ENCODE data around the gene A2ML1.
"Not testable (repeated sequence)": the region's sequence is repeated elsewhere in the genome, so short reads cannot be mapped to it uniquely, and the experiment has no call there.

The A2ML1 gene

GRCh38 chr12:8909752-8910151, 87.3 kb downstream of the A2ML1 start:
- H3K4me2 ChIP-seq, result no peak overlapping the region
- H3K27me3 ChIP-seq, result no peaks in the 10 kb centered on the region
- H3K36me3 ChIP-seq, result no peaks in the 10 kb centered on the region
- H4K20me1 ChIP-seq, result no peaks in the 10 kb centered on the region
- no peak overlapping the region for H3K9ac ChIP-seq
- H3K4me3 ChIP-seq, result no peak overlapping the region
- H3K9me3 ChIP-seq (replicated peaks in 1 of 11), result no peaks in the 10 kb centered on the region
- H3K4me1 ChIP-seq, result peaks cover 17 to 62% (median 21%) of the 10 kb centered on the region in 10 experiments
- TF ChIP-seq Cebpa-rat (IDR thresholded peaks at IDR 0.05), result no peak
- no peak overlapping the region for H3K27ac ChIP-seq

- H3K9me3 ChIP-seq (replicated peaks in 1 of 11), result no peaks in the 10 kb centered on the region
- no peak overlapping the region for H3K9ac ChIP-seq
- H3K4me1 ChIP-seq, result peaks cover 28 to 59% (median 34%) of the 10 kb centered on the region in 10 experiments
- H3K27ac ChIP-seq, result no peak overlapping the region
- H3K4me3 ChIP-seq, result no peak overlapping the region
- H3K4me2 ChIP-seq, result peak overlapping the region in 2 of 11 experiments; percentile 34 to 36; a peak in 2 of 22 replicates
- peaks cover 0 to 4% (median 0%) of the 10 kb centered on the region in 11 experiments; a peak in 3 of 22 replicates for H4K20me1 ChIP-seq
- no peaks in the 10 kb centered on the region for H3K36me3 ChIP-seq
- no peak for TF ChIP-seq Cebpa-rat (IDR thresholded peaks at IDR 0.05)
- no peaks in the 10 kb centered on the region for H3K27me3 ChIP-seq
These were observed 89.3 kb downstream of the A2ML1 start for GRCh38 chr12:8911606-8912268.

GRCh38 chr12:8912914-8913313, 90.5 kb downstream of the A2ML1 start:
- H3K27ac ChIP-seq, result no peak overlapping the region
- no peaks in the 10 kb centered on the region for H3K27me3 ChIP-seq
- peak overlapping the region; percentile 68 to 91 (median 80); a peak in 19 of 22 replicates for H3K4me2 ChIP-seq
- H3K9ac ChIP-seq, result peak overlapping the region in 2 of 11 experiments; percentile 65 to 81; a peak in 2 of 22 replicates
- H3K4me1 ChIP-seq, result peaks cover 28 to 59% (median 33%) of the 10 kb centered on the region in 10 experiments
- no peak for TF ChIP-seq Cebpa-rat (IDR thresholded peaks at IDR 0.05)
- H3K4me3 ChIP-seq, result no peak overlapping the region
- no peaks in the 10 kb centered on the region for H3K9me3 ChIP-seq (replicated peaks in 1 of 11)
- peaks cover 0 to 4% (median 0%) of the 10 kb centered on the region in 11 experiments; a peak in 3 of 22 replicates for H4K20me1 ChIP-seq
- peaks cover 0 to 9% (median 4%) of the 10 kb centered on the region in 11 experiments; a peak in 6 of 22 replicates for H3K36me3 ChIP-seq

GRCh38 chr12:8913702-8914032, 91.2 kb downstream of the A2ML1 start:
- Histone ChIP-seq H3K27me3 (no peaks in the 10 kb centered on the region), H3K36me3 (peaks cover 4 to 16% (median 8%) of the 10 kb centered on the region in 11 experiments; a peak in 19 of 22 replicates), H3K4me3 (peak overlapping the region; percentile 68 to 85 (median 78)), H3K9me3 (replicated peaks in 1 of 11) (no peaks in the 10 kb centered on the region), H4K20me1 (peaks cover 0 to 4% (median 0%) of the 10 kb centered on the region in 11 experiments; a peak in 3 of 22 replicates), H3K4me1 (peaks cover 28 to 59% (median 33%) of the 10 kb centered on the region in 10 experiments), H3K27ac (peak overlapping the region; percentile 59 to 76 (median 70); a peak in 21 of 22 replicates), H3K4me2 (peak overlapping the region; percentile 68 to 91 (median 80)), H3K9ac (peak overlapping the region; percentile 65 to 84 (median 80))
- no peak for TF ChIP-seq Cebpa-rat (IDR thresholded peaks at IDR 0.05)

- peak within 1 kb of the TSS; percentile 68 to 85 (median 78) for H3K4me3 ChIP-seq
- peak within 1 kb of the TSS; percentile 66 to 84 (median 80) for H3K9ac ChIP-seq
These were observed 91.8 kb downstream of the A2ML1 start, which contains the start of gene PHC1 for GRCh38 chr12:8914033-8914715. TSS of gene PHC1 (plus strand) at chr12:8914509. CDS start at chr12:8917678, 3,169 bp downstream.

GRCh38 chr12:8914716-8915526, 92.5 kb downstream of the A2ML1 start:
- no peaks in the 10 kb centered on the region for H3K27me3 ChIP-seq
- H4K20me1 ChIP-seq, result peaks cover 0 to 4% (median 0%) of the 10 kb centered on the region in 11 experiments; a peak in 3 of 22 replicates
- peaks cover 28 to 59% (median 33%) of the 10 kb centered on the region in 10 experiments for H3K4me1 ChIP-seq
- peak overlapping the region; percentile 85 to 98 (median 93) for H3K4me2 ChIP-seq
- H3K27ac ChIP-seq, result peak overlapping the region; percentile 40 to 76 (median 67); a peak in 21 of 22 replicates
- peak overlapping the region; percentile 66 to 84 (median 80) for H3K9ac ChIP-seq
- peaks cover 17 to 29% (median 20%) of the 10 kb centered on the region in 11 experiments for H3K36me3 ChIP-seq
- TF ChIP-seq Cebpa-rat (IDR thresholded peaks at IDR 0.05), result no peak
- H3K9me3 ChIP-seq (replicated peaks in 1 of 11), result no peaks in the 10 kb centered on the region
- H3K4me3 ChIP-seq, result peak overlapping the region; percentile 68 to 85 (median 78)

More at GRCh38 chr12:8914033-8914715, 91.8 kb downstream of the A2ML1 start, which contains the start of gene PHC1:
- Histone ChIP-seq H3K36me3 (peaks cover 10 to 22% (median 13%) of the 10 kb centered on the region in 11 experiments; a peak in 20 of 22 replicates), H3K4me1 (peaks cover 28 to 59% (median 33%) of the 10 kb centered on the region in 10 experiments), H3K27ac (peak within 1 kb of the TSS; percentile 60 to 76 (median 70); a peak in 21 of 22 replicates), H3K4me2 (peak within 1 kb of the TSS; percentile 85 to 98 (median 93))
- not testable (repeated sequence) for H3K9me3 ChIP-seq (replicated peaks in 1 of 11); H4K20me1 ChIP-seq; H3K27me3 ChIP-seq

GRCh38 chr12:8916154-8916553, 93.7 kb downstream of the A2ML1 start:
- Histone ChIP-seq H4K20me1 (peaks cover 0 to 4% (median 0%) of the 10 kb centered on the region in 11 experiments; a peak in 3 of 22 replicates), H3K27me3 (no peaks in the 10 kb centered on the region), H3K9me3 (replicated peaks in 1 of 11) (no peaks in the 10 kb centered on the region), H3K4me1 (peaks cover 28 to 64% (median 33%) of the 10 kb centered on the region in 10 experiments), H3K4me3 (peak overlapping the region in 3 of 10 experiments; percentile 73 to 81 (median 79); a peak in 6 of 20 replicates), H3K27ac (no peak overlapping the region), H3K9ac (peak overlapping the region in 3 of 11 experiments; percentile 77 to 84 (median 81); a peak in 4 of 22 replicates), H3K4me2 (peak overlapping the region; percentile 85 to 98 (median 93)), H3K36me3 (peaks cover 29 to 41% (median 31%) of the 10 kb centered on the region in 11 experiments)
- no peak for TF ChIP-seq Cebpa-rat (IDR thresholded peaks at IDR 0.05)

- Histone ChIP-seq H3K4me1 (peaks cover 26 to 60% (median 33%) of the 10 kb centered on the region in 10 experiments), H3K27ac (no peak overlapping the region), H3K36me3 (peaks cover 36 to 50% (median 40%) of the 10 kb centered on the region in 11 experiments), H3K9me3 (replicated peaks in 1 of 11) (no peaks in the 10 kb centered on the region), H4K20me1 (peaks cover 0 to 4% (median 0%) of the 10 kb centered on the region in 11 experiments; a peak in 3 of 22 replicates), H3K4me3 (no peak overlapping the region), H3K9ac (no peak overlapping the region), H3K27me3 (no peaks in the 10 kb centered on the region), H3K4me2 (peak overlapping the region in 5 of 11 experiments; percentile 87 to 98 (median 94); a peak in 7 of 22 replicates)
- no peak for TF ChIP-seq Cebpa-rat (IDR thresholded peaks at IDR 0.05)
These were observed 94.6 kb downstream of the A2ML1 start for GRCh38 chr12:8917031-8917430.
